ENCODE results near the gene ALK.

Gene ALK

DNA sequence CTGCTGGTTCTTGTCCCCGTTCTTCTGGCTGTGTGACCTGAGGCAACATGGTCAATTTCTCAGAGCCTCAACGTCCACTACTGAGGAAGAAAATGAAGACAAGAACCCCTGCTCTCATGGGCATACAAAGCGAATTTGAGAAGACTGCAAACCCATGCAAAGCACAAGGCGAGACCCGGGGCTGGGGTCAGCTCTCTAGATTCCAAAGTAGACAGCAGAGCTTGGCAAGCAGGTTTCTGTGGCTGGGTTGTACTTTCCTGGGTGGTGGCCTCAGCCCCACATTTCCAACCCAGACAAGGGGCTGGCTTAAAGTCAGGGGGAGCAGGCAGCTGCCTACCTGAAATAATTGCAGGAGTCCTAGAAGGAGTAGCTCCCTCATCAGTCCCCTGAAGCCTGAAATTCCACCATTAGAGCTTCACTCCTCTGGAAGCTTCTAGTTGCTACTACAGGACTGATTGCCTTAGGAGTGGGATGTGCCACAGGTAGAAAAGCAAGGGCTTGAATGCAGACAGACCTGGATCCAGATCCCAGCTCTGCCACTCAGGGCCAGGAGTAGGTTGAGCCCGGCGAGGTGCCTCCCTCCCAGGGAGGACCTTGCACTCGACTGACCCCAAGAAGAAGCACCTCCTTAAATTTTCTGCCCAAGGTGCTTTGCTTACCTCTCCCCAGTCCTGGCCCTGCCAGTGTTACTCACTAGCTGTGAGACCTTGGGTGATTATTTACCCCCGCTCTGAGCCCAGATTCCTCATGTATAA lies 678.6 kb downstream of the ALK start:
- H3K79me2 ChIP-seq (ENCODE audit: insufficient read depth, low read length), result no peaks in the 10 kb centered on the region
- H3K4me3 ChIP-seq (ENCODE audit: low read depth, low read length, poor library complexity, severe bottlenecking), result no peak overlapping the region
- H4K20me1 ChIP-seq (ENCODE audit: insufficient read depth, low read length), result no peaks in the 10 kb centered on the region
- H3K27ac ChIP-seq (ENCODE audit: low read depth, low read length, poor library complexity, severe bottlenecking), result no peak overlapping the region
- H3K9me3 ChIP-seq (ENCODE audit: low read length), result no peaks in the 10 kb centered on the region
- H3K4me2 ChIP-seq (ENCODE audit: low read length), result no peak overlapping the region
- H3K4me1 ChIP-seq (ENCODE audit: insufficient read depth, low read length, severe bottlenecking), result no peaks in the 10 kb centered on the region
- no peaks in the 10 kb centered on the region for H3F3A ChIP-seq (ENCODE audit: insufficient read depth, low read length)
- no peaks in the 10 kb centered on the region for H3K9me2 ChIP-seq (ENCODE audit: low read depth, low read length)
- H2AFZ ChIP-seq (ENCODE audit: low read length), result no peak overlapping the region
- H3K27me3 ChIP-seq (ENCODE audit: insufficient read depth, low read length), result no peaks in the 10 kb centered on the region
- H3K36me3 ChIP-seq (ENCODE audit: insufficient read depth, low read length), result no peaks in the 10 kb centered on the region
- no peak for TF ChIP-seq EZH2 (IDR thresholded peaks at IDR 0.05; ENCODE audit: borderline replicate concordance, low read length)
- TF ChIP-seq, protein P1, sequence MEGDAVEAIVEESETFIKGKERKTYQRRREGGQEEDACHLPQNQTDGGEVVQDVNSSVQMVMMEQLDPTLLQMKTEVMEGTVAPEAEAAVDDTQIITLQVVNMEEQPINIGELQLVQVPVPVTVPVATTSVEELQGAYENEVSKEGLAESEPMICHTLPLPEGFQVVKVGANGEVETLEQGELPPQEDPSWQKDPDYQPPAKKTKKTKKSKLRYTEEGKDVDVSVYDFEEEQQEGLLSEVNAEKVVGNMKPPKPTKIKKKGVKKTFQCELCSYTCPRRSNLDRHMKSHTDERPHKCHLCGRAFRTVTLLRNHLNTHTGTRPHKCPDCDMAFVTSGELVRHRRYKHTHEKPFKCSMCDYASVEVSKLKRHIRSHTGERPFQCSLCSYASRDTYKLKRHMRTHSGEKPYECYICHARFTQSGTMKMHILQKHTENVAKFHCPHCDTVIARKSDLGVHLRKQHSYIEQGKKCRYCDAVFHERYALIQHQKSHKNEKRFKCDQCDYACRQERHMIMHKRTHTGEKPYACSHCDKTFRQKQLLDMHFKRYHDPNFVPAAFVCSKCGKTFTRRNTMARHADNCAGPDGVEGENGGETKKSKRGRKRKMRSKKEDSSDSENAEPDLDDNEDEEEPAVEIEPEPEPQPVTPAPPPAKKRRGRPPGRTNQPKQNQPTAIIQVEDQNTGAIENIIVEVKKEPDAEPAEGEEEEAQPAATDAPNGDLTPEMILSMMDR (IDR thresholded peaks at IDR 0.05; ENCODE audit: low read length), result no peak
- H3K9ac ChIP-seq (ENCODE audit: low read length), result no peak overlapping the region

DNA sequence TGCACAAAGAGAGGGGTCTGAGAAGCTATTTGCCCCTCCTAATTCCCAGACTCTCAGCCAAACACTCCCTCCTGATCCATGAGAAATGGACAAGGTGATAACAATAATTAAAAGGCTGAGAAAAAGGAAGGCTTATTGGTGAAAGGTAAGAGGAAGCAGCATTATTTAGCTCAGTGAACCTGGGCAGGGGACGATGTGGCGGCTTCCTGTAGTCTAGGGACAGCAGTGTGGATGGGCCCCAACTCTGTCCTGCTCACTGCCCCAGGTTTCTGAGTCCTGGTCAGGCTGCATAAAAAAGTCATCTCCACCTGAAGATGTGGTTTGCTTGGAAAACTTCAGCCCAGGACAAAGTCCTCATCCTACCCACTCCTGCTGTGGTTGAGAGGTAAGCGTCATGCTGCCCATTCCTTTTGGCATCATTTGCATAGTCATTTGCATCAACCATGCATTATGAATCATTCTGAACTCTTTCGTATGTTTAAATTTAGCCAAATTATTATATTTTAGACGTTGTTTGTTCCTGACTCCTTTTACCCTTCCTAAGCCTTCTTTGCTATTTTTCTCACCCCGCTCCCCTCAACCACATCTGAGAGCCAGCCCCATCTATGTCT lies 679.3 kb downstream of the ALK start:
- H3K9me3 ChIP-seq (ENCODE audit: low read length), result no peaks in the 10 kb centered on the region

DNA sequence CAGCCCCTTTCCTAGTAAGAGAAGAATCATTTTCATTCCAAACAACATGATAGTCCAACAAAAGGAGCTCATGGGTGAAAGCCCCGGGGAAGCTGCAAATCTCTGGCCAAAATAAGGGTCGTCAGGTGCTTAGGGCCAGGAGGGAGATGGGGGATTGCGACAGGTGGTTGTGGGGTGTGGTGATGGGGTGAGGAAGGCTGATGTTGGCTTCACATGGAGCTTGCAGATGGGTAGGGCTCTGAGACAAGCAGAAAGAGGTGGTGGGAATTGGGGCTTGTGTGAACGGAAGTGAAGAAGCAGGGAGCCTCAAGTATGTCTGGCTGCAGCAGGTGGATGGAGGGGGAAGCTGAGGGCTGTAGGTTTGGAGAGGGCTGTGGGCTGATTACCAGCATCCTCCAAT lies 680.0 kb downstream of the ALK start:
- Histone ChIP-seq H3F3A (ENCODE audit: insufficient read depth, low read length) (no peaks in the 10 kb centered on the region), H3K36me3 (ENCODE audit: insufficient read depth, low read length) (no peaks in the 10 kb centered on the region), H3K4me1 (ENCODE audit: insufficient read depth, low read length, severe bottlenecking) (no peaks in the 10 kb centered on the region), H3K79me2 (ENCODE audit: insufficient read depth, low read length) (no peaks in the 10 kb centered on the region), H3K9ac (ENCODE audit: low read length) (no peak overlapping the region), H3K27me3 (ENCODE audit: insufficient read depth, low read length) (no peaks in the 10 kb centered on the region), H3K9me2 (ENCODE audit: low read depth, low read length) (no peaks in the 10 kb centered on the region), H3K27ac (ENCODE audit: low read depth, low read length, poor library complexity, severe bottlenecking) (no peak overlapping the region), H3K4me3 (ENCODE audit: low read depth, low read length, poor library complexity, severe bottlenecking) (no peak overlapping the region), H4K20me1 (ENCODE audit: insufficient read depth, low read length) (no peaks in the 10 kb centered on the region), H2AFZ (ENCODE audit: low read length) (no peak overlapping the region), H3K4me2 (ENCODE audit: low read length) (no peak overlapping the region), H3K9me3 (ENCODE audit: low read length) (no peaks in the 10 kb centered on the region)
- TF ChIP-seq, protein P1 (IDR thresholded peaks at IDR 0.05; ENCODE audit: low read length), result no peak
- no peak for TF ChIP-seq EZH2 (IDR thresholded peaks at IDR 0.05; ENCODE audit: borderline replicate concordance, low read length)

More for the DNA sequence above, 679.3 kb downstream of the ALK start:
- Histone ChIP-seq H2AFZ (ENCODE audit: low read length) (no peak overlapping the region), H3K27ac (ENCODE audit: low read depth, low read length, poor library complexity, severe bottlenecking) (no peak overlapping the region), H3F3A (ENCODE audit: insufficient read depth, low read length) (no peaks in the 10 kb centered on the region), H3K4me2 (ENCODE audit: low read length) (no peak overlapping the region), H3K79me2 (ENCODE audit: insufficient read depth, low read length) (no peaks in the 10 kb centered on the region), H3K4me3 (ENCODE audit: low read depth, low read length, poor library complexity, severe bottlenecking) (no peak overlapping the region), H4K20me1 (ENCODE audit: insufficient read depth, low read length) (no peaks in the 10 kb centered on the region), H3K4me1 (ENCODE audit: insufficient read depth, low read length, severe bottlenecking) (no peaks in the 10 kb centered on the region), H3K36me3 (ENCODE audit: insufficient read depth, low read length) (no peaks in the 10 kb centered on the region), H3K9ac (ENCODE audit: low read length) (no peak overlapping the region), H3K9me2 (ENCODE audit: low read depth, low read length) (no peaks in the 10 kb centered on the region), H3K27me3 (ENCODE audit: insufficient read depth, low read length) (no peaks in the 10 kb centered on the region)
- no peak for TF ChIP-seq EZH2 (IDR thresholded peaks at IDR 0.05; ENCODE audit: borderline replicate concordance, low read length)
- TF ChIP-seq, protein P1 (IDR thresholded peaks at IDR 0.05; ENCODE audit: low read length), result no peak
